ENCODE results near the gene TCAP.

Gene TCAP

GRCh38 chr17:39639566-39640458 is 25.3 kb upstream of the TCAP start:
- H4K20me1 ChIP-seq (ENCODE audit: control insufficient read depth, insufficient read depth, low read depth, low read length), result peaks cover 12% of the 10 kb centered on the region; the same call in 1 of the 2 replicates
- TF ChIP-seq CTCF (IDR thresholded peaks at IDR 0.05; ENCODE audit: low read depth, low read length, poor library complexity, severe bottlenecking) (no peak), EZH2phosphoT487 (IDR thresholded peaks at IDR 0.05; ENCODE audit: borderline replicate concordance, low read length) (no peak)
- peaks cover 22% of the 10 kb centered on the region for H3K4me1 ChIP-seq (ENCODE audit: control insufficient read depth, low read length)
- H3K9me3 ChIP-seq (ENCODE audit: control insufficient read depth, insufficient read depth, low read length), result no peaks in the 10 kb centered on the region
- no peak overlapping the region for H3K4me2 ChIP-seq (ENCODE audit: low read length)
- H3K4me3 ChIP-seq (ENCODE audit: low read length), result no peak overlapping the region
- peaks cover 77% of the 10 kb centered on the region for H3K79me2 ChIP-seq (ENCODE audit: control insufficient read depth, low read length)
- H3K36me3 ChIP-seq (ENCODE audit: control insufficient read depth, low read length), result peaks cover 9% of the 10 kb centered on the region; the same call in 1 of the 2 replicates
- H3K27ac ChIP-seq (ENCODE audit: low read depth, low read length), result no peak overlapping the region
- no peaks in the 10 kb centered on the region for H3F3A ChIP-seq (ENCODE audit: control insufficient read depth, insufficient read depth)
- no peaks in the 10 kb centered on the region for H3K27me3 ChIP-seq (ENCODE audit: control insufficient read depth, low read length)
- H3K9me2 ChIP-seq (replicated peaks; ENCODE audit: control insufficient read depth, low read length), result no peaks in the 10 kb centered on the region

GRCh38 chr17:39640591-39641031 is 24.5 kb upstream of the TCAP start:
- TF ChIP-seq EZH2phosphoT487 (IDR thresholded peaks at IDR 0.05; ENCODE audit: borderline replicate concordance, low read length), result no peak
- no peak for TF ChIP-seq CTCF (IDR thresholded peaks at IDR 0.05; ENCODE audit: low read depth, low read length, poor library complexity, severe bottlenecking)
- H3K27me3 ChIP-seq (ENCODE audit: control insufficient read depth, low read length), result no peaks in the 10 kb centered on the region
- peaks cover 9% of the 10 kb centered on the region; the same call in 1 of the 2 replicates for H3K36me3 ChIP-seq (ENCODE audit: control insufficient read depth, low read length)
- H3K9me2 ChIP-seq (replicated peaks; ENCODE audit: control insufficient read depth, low read length), result no peaks in the 10 kb centered on the region
- H3F3A ChIP-seq (ENCODE audit: control insufficient read depth, insufficient read depth), result no peaks in the 10 kb centered on the region
- no peaks in the 10 kb centered on the region for H3K9me3 ChIP-seq (ENCODE audit: control insufficient read depth, insufficient read depth, low read length)
- peaks cover 15% of the 10 kb centered on the region; the same call in 1 of the 2 replicates for H4K20me1 ChIP-seq (ENCODE audit: control insufficient read depth, insufficient read depth, low read depth, low read length)
- no peak overlapping the region for H3K4me2 ChIP-seq (ENCODE audit: low read length)
- H3K4me3 ChIP-seq (ENCODE audit: low read length), result no peak overlapping the region
- peaks cover 22% of the 10 kb centered on the region for H3K4me1 ChIP-seq (ENCODE audit: control insufficient read depth, low read length)
- H3K27ac ChIP-seq (ENCODE audit: low read depth, low read length), result no peak overlapping the region
- peaks cover 83% of the 10 kb centered on the region for H3K79me2 ChIP-seq (ENCODE audit: control insufficient read depth, low read length)

- Histone ChIP-seq H3K9me2 (replicated peaks; ENCODE audit: control insufficient read depth, low read length) (no peaks in the 10 kb centered on the region), H3K4me2 (ENCODE audit: low read length) (no peak overlapping the region), H3K79me2 (ENCODE audit: control insufficient read depth, low read length) (peaks cover 86% of the 10 kb centered on the region), H3K27ac (ENCODE audit: low read depth, low read length) (no peak overlapping the region), H3K27me3 (ENCODE audit: control insufficient read depth, low read length) (no peaks in the 10 kb centered on the region), H3K4me1 (ENCODE audit: control insufficient read depth, low read length) (peaks cover 18% of the 10 kb centered on the region), H3K4me3 (ENCODE audit: low read length) (no peak overlapping the region), H4K20me1 (ENCODE audit: control insufficient read depth, insufficient read depth, low read depth, low read length) (peaks cover 15% of the 10 kb centered on the region; the same call in 1 of the 2 replicates), H3K36me3 (ENCODE audit: control insufficient read depth, low read length) (peaks cover 9% of the 10 kb centered on the region; the same call in 1 of the 2 replicates), H3F3A (ENCODE audit: control insufficient read depth, insufficient read depth) (no peaks in the 10 kb centered on the region), H3K9me3 (ENCODE audit: control insufficient read depth, insufficient read depth, low read length) (no peaks in the 10 kb centered on the region)
- TF ChIP-seq EZH2phosphoT487 (IDR thresholded peaks at IDR 0.05; ENCODE audit: borderline replicate concordance, low read length) (no peak), CTCF (IDR thresholded peaks at IDR 0.05; ENCODE audit: low read depth, low read length, poor library complexity, severe bottlenecking) (no peak)
These were observed 24.1 kb upstream of the TCAP start for GRCh38 chr17:39641097-39641496.

Measured in DOHH2 (cell line).